DMS153 (cell line): ENCODE results near the gene PSMD9.
"Not testable (repeated sequence)": the region's sequence is repeated elsewhere in the genome, so short reads cannot be mapped to it uniquely, and the experiment has no call there.

Source experiments
- DNase-seq: peaks from one replicate; lab custom pipeline; 2025; lab: John Stamatoyannopoulos, UW

PSMD9 gene

GRCh38 chr12:121888478-121889273, at the start of gene PSMD9:
Gene PSMD9, plus strand, starts transcription at chr12:121888790. Its CDS starts 67 bp downstream, at chr12:121888857.
- peak; percentile 96 for DNase-seq

GRCh38 chr12:121839106-121839992, 49.2 kb upstream of the PSMD9 start:
- DNase-seq, result peak; percentile 94

GRCh38 chr12:121839993-121840761, 48.4 kb upstream of the PSMD9 start:
- no peak for DNase-seq

GRCh38 chr12:121843236-121843982, 45.2 kb upstream of the PSMD9 start:
- no peak for DNase-seq

GRCh38 chr12:121845701-121846100, 42.9 kb upstream of the PSMD9 start:
- DNase-seq, result no peak

GRCh38 chr12:121849211-121849610, 39.4 kb upstream of the PSMD9 start:
- DNase-seq, result no peak

GRCh38 chr12:121849665-121850064, 38.9 kb upstream of the PSMD9 start:
- no peak for DNase-seq

- not testable (repeated sequence) for DNase-seq
These were observed 36.2 kb upstream of the PSMD9 start for GRCh38 chr12:121852392-121852791.

GRCh38 chr12:121857322-121858246, 31.0 kb upstream of the PSMD9 start:
- DNase-seq, result no peak

GRCh38 chr12:121858318-121858661, 30.3 kb upstream of the PSMD9 start:
- DNase-seq, result no peak

- DNase-seq, result no peak
These were observed 29.7 kb upstream of the PSMD9 start, which contains the start of gene HPD for GRCh38 chr12:121858662-121859572. Gene HPD, minus strand, starts transcription at chr12:121858859. Its CDS starts 36 bp downstream, at chr12:121858823.

GRCh38 chr12:121860257-121860656, 28.3 kb upstream of the PSMD9 start:
- no peak for DNase-seq

- DNase-seq, result not testable (repeated sequence)
These were observed 27.9 kb upstream of the PSMD9 start for GRCh38 chr12:121860699-121861098.

- no peak for DNase-seq
These were observed 26.8 kb upstream of the PSMD9 start for GRCh38 chr12:121861636-121862254.

- DNase-seq, result no peak
These were observed 22.3 kb upstream of the PSMD9 start for GRCh38 chr12:121866331-121866730.

GRCh38 chr12:121869229-121869628, 19.4 kb upstream of the PSMD9 start:
- DNase-seq, result not testable (repeated sequence)

GRCh38 chr12:121871467-121871866, 17.1 kb upstream of the PSMD9 start:
- DNase-seq, result no peak

- peak; percentile 22 for DNase-seq
These were observed 15.9 kb upstream of the PSMD9 start for GRCh38 chr12:121872546-121873215.
